Stimulated activated CD4-positive, alpha-beta T cell treated with anti-CD3 and anti-CD28 coated beads, Interleukin-12 subunit alpha, Interleukin-12 subunit beta, amount 100 ng/mL, for 48 hours (primary cell): ENCODE data around the gene ZFP69.

Experiments
- DNase-seq, 3 donors: peaks; one replicate each; pipeline ENCODE4 v3.0.0-alpha.2; 2020; ENCODE audit warnings: low read depth in 2 of 3, low spot score in 1 of 3

The ZFP69 gene

DNA sequence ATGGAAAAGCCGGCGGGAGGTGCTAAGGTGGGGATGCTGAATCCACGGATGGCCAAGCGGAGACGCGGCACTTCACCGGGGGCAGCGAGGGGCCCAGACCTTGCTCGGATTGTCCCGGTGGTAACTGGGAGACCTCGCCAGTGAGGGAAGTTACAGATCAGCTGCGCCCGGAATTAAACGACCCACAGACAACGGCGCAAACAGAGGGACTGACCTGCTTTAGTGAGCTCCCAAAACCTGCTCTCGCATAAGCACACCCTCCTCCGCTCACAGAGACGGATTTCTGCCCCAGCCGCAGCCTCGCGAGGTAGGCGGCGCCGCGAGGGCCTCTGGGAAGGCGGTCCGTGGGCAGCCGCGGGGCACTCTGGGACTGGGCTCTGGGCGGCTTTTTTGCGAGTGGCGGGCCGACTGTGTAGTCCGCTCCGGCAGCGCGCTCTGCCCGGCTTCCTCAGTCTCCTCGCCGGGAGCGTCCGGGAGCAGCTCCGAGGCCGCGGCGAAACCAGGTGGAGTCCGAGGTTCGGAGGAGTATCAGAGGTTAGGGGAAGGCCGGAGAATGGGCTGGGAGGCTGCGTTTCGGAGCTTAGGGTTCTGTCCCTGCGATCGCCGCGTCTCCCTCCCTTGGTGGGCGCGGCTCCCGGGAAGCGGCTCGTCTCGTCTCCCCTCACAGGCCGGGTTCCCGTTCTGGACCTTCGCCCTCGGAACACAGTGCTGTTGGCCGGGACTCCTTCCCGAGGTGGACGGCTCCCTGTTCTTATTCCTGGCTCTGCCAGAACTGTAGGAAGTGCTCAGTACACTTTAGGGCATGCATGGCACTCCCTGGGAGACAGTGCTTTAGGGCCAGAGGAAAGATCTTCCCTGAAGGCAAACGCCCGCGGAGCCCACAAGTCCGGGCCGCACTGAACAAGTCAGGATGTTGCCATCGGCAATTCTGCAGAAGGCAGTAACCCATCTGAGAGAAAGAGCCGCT, 31.6 kb downstream of the ZFP69 start, which contains the start of gene EXO5:
EXO5 (plus strand) TSS at position 393 of the 967 bp plus-strand sequence. CDS start 5,778 bp downstream, outside the sequence.
- peak; percentile 77 to 85 (median 80) for DNase-seq

DNA sequence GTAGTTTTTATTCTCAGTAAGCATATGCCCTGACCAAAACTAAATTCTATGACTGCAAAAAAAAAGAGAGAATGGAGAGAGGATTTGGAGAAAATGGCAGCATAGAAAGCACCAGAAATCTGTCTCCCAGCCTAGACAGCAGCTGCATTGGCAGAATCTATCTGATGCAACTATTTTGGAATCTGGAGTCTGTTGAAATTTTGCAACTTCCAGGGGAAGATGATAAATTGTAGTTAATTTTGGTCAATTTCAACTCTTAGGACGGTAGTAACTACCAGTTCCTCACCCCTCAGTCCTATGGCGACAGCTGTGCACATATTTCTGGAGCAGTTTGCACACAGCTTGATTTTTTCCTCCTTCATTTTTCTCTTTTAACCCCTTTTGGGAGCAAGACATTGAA, 42.4 kb downstream of the ZFP69 start:
- DNase-seq = no peak

DNA sequence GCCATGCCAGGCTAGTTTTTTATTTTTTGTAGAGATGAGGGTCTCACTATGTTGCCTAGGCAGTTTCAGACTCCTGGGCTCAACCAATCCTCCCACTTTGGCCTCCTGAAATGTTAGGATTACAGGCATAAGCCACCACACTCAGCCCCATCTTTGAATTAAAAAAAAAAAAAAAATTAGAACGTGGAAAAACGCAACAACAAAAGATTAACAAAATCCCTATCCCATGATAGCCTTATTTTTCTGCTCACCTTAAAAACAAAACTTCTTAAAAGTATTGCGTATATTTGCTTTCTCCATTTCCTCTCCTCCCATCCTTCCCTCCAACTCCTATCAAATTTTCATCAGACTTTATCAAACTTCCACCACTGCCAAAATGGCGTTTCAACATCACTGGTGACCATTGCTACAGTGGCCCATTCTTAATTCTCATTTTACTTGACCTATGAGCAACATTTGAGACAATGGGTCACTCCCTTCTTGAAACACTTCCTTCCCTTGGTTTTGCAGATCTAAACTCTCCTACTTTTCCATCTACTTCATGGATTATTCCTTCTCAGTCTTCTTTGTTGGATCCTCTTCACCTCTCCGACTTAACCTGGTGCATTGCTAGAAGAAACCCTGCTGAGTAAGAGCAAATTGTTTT, 53.8 kb downstream of the ZFP69 start:
- DNase-seq = no peak

DNA sequence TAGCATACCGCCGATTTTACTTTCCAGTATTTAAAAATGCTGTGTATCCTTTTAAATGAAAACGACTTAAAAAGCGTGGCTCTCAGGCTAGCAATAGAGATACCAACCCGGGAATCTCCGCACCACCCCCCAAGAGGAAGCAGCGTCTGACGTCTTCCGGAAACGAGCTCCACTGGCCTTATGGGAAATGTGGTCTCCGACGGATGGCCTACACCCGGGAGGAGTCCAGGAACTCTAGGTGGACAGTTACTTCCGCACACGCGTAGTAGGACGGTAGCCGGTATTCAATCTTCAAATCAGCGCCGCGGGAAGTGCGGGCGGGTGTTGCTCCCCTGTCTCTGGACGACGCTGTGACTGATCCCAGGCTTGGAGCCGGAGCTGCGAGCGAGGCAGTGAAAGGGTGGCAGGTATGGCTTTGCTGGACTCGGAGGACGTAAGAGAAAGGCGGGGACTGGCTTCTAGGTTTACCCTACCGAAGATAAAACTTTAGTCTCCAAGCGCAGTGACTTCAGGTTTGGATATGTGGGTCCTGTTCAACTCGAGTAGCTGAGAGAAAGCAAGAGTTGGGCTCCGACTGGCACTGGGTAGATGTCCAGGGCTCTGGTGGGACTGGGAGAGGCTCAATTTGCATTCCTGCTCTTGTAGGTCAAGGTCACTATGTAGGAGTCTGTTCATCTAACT, 54.4 kb downstream of the ZFP69 start, which contains the start of gene ZNF684:
ZNF684 (plus strand) TSS at position 257 of the 681 bp plus-strand sequence. CDS start 1,530 bp downstream, outside the sequence.
- peak; percentile 73 to 77 (median 74) for DNase-seq

DNA sequence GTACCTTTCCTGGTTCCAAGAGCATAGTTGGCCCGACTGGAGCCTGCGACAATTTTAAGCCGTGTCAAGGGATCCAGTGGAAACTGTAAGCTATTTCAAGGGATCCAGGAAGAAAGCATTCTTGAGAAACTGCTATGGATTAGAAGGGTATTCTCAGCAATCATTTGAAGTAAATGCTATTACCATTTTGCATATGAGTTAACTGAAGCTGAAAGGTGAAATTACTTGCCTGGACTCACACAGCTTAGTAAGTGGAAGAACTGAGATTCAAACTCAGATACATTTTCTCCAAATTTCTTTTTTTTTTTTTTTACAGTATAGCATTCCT, 54.9 kb downstream of the ZFP69 start:
- no peak for DNase-seq

DNA sequence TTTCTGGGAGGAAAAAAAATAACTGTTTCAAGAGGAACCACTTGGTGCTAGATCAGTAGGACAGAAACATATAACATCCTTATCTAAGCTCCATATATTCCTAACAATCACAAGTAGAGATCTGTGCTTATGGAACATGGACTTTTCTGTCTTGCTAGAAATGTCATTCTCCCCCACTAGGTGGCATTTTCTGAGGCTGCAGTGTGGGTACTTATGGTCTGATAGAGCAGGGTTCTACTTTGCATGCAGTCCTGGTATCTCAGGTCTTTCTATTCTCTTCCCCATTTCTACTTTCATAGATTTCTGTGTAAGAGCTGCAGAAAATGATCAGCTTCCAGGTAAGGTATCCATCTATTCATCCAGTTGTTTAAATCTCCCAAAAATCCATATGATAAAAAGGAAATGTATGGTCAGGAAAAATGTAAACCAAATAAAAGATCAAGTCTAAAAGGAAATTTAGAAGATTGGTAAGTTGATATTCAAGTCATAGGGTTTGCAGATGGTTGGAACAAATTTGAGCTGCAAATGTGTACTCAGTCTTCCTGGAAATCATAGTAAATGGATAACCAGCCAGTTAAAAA, 55.8 kb downstream of the ZFP69 start:
- peak in 1 of 3 donors; percentile 37 for DNase-seq

DNA sequence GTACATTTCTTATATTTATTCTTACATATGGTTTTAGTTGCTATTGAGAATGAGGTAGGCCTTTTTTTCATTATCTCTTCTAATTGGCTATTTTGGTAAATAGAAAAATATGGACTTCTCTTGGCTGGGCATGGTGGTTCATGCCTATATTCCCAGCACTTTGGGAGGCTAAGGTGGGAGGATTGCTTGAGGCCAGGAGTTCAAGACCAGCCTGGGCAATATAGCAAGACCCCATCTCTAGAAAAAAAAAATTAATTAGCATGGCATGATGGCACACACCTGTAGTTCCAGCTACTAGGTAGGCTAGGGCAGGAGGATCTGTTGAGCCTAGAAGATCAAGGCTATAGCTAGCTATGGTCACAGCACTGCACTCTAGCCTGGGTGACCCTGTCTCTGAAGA, 57.5 kb downstream of the ZFP69 start:
- DNase-seq = no peak

DNA sequence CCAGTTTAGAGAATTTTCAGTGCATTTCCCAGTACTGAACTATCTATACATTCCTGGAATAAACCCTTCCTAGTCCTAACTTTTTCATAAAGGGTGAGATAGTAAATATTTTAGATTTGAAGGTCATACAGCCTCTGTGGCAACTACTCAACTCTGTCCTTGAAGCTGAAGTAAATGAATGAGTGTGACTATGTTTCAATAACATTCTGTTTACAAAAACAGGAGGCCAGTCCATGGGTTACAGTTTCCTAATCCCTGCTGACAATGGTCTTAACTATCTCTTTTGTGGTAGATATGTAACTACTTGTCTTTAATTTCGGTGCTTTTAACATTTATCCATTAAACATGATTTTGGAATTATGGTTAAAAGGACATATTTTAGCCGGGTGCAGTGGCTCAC, 58.6 kb downstream of the ZFP69 start:
- DNase-seq = no peak

DNA sequence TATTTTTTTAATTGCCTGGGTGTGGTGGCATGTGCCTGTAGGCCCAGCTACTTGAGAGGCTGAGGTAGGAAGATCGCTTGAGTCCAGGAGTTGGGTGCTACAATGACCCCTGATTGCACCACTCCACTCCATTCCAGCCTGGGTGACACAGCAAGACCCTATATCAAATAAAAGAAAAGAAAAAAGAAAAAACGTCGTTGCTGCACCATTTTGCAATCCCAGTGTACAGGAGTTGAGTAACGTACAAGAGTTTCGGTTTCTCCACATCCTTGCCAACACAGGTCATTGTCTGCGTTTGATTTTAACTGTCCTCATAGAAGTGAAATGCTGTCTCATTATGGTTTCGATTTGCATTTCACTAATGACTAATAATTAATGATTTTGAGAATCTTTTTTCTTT, 62.2 kb downstream of the ZFP69 start:
- DNase-seq = no peak
